Stimulated activated CD4-positive, alpha-beta T cell treated with anti-CD3 and anti-CD28 coated beads, Interleukin-1b, Interleukin-23, amount 100 ng/mL, for 4 hours (primary cell): ENCODE data around the gene CIDEB.
"Not testable (repeated sequence)": the region's sequence is repeated elsewhere in the genome, so short reads cannot be mapped to it uniquely, and the experiment has no call there.

Experiments used
- DNase-seq, 2 donors: peaks; one replicate each; pipeline ENCODE4 v3.0.0-alpha.2; 2020; ENCODE audit warnings: low read depth in 2 of 2

Gene CIDEB

DNA sequence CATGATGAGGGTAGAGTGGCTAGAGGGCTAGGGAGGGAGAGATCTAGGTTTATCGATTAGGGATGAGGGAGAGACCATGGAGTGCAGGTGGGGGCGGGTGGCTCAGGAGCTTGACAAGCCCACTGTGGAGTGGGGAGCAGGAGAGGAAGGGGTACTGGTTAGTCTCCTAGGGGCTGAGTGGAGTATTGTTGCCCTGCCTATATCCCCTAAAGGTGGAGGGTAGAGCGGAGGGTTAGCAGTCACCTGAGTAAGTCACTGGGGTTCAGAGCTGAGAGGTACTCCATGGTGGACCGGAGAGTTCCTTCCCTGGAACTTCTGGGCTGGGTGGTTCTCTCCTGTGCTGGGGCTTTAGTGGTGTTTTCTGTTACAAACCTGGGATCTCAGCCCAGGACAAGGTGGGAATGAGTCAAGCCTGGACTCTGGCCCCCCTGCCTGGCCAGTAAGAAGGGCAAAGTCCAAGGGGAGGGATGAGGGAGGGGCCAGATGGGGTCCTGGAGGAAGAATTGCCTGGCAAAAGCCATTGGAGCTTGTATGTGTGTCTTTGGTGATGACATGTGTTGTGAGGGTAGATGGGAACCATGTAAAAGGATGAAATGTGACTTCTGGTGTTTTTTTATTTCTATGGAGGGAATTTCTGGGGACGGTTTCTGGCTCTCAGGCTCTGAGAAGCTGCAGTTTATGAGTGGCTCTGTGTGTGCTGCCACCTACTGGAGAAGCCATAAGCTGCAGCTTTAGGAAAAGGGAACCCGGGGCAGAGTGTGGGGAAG is at the start of gene CIDEB:
Gene CIDEB, minus strand, starts transcription at position 403 of the 767 bp plus-strand sequence. Its CDS starts 119 bp downstream, at position 284.
- DNase-seq, result peak in 1 of 2 donors; percentile 36

GRCh38 chr14:24356208-24356607 is 48.4 kb upstream of the CIDEB start:
- DNase-seq, result no peak

DNA sequence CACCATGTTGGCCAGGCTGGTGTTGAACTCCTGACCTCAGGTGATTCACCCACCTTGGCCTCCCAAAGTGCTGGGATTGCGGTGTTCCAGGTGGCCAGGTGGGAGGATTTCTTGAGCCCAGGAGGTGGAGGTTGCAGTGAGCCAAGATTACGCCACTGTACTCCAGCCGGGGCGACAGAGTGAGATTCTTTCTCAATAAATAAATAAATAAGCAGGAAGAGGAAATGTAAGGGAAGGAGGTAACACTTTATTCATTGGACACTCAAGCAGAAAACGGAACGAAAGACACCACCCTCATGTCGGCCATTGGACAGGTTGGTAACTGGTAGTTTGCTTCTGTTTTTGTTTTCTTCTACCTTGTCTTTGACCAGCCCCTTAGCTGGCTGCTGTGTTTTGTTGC is 47.2 kb upstream of the CIDEB start:
- DNase-seq, result no peak

- not testable (repeated sequence) for DNase-seq
These were observed 46.7 kb upstream of the CIDEB start for GRCh38 chr14:24354482-24354825.

DNA sequence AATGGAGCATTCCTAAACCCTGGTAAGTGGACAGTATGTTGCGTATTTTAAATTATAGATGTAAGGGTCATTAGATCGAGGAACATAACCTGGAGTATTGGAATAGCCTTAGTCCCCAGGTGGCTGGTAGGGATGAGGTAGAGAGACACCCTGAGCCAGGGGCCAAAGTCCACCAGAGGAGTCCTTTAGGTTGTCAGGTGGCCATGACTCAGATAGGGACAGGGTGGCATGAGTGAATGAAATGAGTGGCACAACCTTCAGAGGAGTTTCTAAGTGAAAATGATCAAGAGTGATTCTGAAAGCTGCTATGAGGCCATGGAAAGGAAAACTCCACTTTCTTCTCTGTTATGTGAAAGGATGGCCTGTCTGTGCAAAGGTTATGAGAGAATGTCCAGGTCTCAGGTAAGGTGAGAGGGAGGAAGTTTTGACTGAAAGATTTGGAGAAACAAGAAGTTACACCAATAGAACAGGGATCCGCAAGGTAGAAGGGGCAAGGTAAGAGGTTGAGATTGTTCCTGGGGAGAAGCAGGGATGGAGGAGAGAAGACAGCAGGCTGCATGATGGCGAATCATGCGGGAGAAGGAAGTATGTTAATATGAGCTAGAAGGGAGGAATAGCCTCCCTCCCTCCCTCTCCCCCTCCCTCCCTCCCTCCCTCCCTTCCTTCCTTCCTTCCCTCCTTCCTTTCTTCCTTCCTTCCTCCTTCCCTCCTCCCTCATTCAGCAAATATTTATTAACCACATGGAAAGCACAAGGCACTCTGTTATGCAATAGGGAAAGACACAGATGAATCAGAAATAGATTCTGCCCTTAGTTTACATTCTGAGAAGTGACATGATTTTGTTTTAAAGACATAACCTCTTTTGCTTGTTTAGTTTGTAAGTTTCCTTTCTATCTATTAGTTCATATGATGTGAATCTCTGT is 46.0 kb upstream of the CIDEB start:
- no peak for DNase-seq

DNA sequence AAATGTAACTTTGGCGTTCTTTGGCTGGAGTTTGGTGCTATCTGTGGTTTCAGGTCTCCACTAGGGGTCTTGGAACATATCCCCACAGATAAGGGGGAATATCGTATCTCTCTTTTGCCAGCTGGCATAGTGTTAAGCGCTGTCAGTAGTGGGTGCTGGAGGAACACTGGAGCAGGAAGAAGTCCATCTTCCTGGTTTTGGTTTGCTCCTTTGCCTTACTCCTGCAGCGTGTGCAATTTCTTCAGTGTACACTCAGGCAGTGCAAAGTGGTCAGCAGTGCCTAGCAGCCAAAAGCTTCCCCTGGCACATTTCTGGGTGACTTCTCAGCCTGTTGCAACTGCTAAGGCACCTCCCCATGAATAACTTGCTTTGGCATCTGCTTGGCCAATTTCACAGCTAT is 43.7 kb upstream of the CIDEB start:
- no peak for DNase-seq

DNA sequence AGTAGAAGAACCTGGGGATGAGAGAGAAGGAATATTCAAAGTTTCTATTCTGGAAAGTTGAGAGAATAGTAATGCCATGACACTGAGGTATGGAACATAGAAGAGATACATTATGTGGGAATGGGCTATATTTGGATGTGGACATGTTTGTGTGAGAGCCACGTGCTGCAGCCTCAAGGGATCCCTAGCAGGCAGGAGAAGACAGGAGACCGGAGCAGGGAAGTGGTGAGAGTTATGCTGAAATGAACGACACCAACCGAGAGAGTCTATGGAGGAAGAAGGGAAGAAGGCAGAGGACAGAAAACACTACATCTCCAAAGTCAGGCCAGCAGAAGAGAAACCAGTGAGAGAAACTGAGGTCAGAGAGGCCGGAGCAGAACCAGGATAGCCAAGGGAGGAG is 42.0 kb upstream of the CIDEB start:
- no peak for DNase-seq

GRCh38 chr14:24348186-24348585 is 40.4 kb upstream of the CIDEB start:
- DNase-seq, result no peak

DNA sequence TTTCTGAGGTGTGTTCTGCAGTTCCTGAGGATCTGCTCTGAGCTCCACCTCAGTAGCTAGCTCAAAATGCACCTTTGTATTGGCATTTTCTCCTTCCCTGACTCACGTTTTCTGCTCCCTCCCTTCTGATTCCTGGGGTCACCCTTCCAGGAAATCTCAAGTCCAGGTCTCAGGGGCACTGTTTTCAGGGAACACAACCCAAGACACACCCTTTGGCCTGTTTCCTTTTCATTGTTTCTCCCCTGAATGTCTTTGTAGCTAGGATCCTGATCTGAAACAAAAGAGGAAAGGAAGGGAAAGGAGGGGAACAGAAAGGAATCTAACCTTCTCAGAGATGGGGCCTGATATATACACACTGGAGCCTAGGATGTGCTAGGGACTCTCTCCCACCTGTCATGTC is 39.4 kb upstream of the CIDEB start:
- no peak for DNase-seq

GRCh38 chr14:24343795-24344660 is 36.3 kb upstream of the CIDEB start:
- DNase-seq, result no peak

GRCh38 chr14:24342889-24343288 is 35.1 kb upstream of the CIDEB start:
- DNase-seq, result no peak

GRCh38 chr14:24340606-24341005 is 32.8 kb upstream of the CIDEB start:
- DNase-seq, result no peak

DNA sequence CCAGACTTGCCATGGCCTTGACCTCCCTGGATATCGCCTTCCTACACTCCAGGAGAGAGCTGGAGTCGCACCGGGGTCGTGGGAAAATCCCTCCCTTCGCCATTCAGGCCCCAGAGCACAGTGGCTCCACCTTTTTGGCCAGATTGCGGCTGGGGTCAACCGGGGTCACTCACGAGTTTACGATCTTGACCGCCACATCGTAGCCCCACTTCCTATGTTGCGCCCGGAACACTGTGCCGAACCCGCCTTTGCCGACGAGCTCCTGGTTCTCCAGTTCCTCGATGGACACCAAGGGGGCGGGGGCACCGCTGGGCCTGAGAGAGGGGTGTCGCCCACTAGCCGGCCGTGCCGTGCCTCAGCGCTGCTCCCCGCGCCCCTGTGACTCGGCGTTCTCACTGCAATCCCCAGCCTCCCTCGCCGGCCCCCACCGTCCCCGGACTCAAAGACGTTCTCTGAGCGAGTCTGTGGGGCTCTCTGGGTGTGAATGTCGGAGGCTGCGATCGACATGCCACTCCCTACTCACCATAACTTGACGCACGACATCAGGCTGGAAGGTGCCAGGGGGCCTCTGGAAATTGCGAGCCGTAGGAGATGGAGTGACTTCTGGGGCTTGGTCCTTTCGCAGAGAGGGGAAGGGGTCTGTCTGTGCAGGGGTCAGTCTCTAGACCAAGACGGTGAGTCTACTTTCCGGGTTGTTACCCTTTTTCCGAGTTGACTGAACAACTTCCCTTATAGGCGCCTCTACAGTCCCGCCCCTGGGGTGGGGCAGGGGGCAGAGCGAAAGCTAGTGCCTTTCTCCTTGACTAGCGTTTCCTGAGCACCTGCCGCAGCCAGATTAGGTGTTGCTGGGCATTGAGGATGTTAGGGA is 31.7 kb upstream of the CIDEB start, which contains the start of gene RIPK3:
Gene RIPK3, minus strand, starts transcription at position 708 of the 868 bp plus-strand sequence. Its CDS starts 165 bp downstream, at position 543.
- DNase-seq, result peak; percentile 54 to 63

DNA sequence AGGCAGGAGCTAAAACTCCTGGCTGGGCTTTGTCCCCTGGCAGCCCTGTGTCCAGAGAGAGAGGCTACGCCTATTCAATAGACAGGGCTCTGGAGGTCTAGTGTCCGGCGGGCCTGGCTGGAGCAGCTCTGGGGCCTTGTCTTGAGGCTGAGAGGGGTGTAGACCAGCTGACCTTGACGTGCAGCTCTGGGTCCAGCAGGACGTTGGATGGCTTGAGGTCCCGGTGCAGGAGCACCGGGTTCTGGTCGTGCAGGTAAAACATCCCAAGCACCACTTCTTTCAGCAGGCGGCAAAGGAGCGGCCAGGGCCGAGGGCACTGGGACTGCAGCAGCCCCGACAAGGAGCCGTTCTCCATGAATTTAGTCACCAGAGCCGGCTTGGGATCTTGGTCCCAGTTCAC is 31.1 kb upstream of the CIDEB start:
- no peak for DNase-seq

- no peak for DNase-seq
These were observed 30.0 kb upstream of the CIDEB start for GRCh38 chr14:24337824-24338175.

- no peak for DNase-seq
These were observed 29.5 kb upstream of the CIDEB start for GRCh38 chr14:24337144-24337823.

GRCh38 chr14:24335461-24336171 is 27.8 kb upstream of the CIDEB start:
- no peak for DNase-seq

DNA sequence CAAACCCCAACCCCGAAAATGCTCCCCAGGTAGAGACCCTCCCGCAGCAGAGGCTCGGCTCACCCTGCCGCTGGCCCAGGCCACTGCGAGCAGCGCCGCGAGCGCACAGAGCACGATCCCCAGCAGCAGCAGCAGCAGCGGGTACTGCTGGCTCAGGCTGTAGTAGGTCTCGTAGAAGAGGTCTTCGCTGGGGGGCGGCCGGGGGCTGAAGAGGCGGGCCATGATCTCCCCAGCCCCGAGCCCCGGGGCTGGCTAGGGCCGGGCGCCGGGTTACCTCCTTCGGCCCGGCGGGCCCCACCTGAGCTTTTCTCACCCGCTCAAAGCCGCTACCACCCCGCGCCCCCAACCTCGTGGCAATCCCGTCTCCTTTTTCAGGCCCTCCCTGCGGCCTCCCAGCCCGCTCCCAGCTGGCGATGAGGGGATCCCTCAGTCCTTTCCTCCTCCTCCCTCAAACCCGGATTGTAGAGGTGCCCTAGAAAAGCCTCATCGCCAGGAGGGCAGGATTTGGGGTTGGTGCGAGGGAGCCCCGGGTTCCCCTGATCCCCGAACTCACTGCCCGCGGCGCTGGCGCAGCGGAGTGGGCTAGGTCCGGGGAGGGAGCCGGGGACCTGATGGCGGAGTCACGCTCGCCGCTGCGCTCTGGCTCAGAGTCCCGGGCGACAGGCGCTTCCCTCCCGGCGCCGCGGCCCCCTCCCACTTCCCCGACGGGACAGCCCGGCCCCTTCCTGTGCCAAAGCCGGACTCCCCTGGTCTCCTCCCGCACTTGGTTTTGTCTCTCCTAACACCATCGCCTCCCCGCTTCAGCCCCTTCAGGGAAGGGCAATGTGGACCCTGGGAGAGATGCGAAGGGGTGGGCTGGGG is 26.9 kb upstream of the CIDEB start, which contains the start of gene ADCY4:
Gene ADCY4, minus strand, starts transcription at position 641 of the 861 bp plus-strand sequence. Its CDS starts 419 bp downstream, at position 222.
- DNase-seq, result peak in 1 of 2 donors; percentile 30
